ENCODE results near the gene EVX2.

Gene EVX2

DNA sequence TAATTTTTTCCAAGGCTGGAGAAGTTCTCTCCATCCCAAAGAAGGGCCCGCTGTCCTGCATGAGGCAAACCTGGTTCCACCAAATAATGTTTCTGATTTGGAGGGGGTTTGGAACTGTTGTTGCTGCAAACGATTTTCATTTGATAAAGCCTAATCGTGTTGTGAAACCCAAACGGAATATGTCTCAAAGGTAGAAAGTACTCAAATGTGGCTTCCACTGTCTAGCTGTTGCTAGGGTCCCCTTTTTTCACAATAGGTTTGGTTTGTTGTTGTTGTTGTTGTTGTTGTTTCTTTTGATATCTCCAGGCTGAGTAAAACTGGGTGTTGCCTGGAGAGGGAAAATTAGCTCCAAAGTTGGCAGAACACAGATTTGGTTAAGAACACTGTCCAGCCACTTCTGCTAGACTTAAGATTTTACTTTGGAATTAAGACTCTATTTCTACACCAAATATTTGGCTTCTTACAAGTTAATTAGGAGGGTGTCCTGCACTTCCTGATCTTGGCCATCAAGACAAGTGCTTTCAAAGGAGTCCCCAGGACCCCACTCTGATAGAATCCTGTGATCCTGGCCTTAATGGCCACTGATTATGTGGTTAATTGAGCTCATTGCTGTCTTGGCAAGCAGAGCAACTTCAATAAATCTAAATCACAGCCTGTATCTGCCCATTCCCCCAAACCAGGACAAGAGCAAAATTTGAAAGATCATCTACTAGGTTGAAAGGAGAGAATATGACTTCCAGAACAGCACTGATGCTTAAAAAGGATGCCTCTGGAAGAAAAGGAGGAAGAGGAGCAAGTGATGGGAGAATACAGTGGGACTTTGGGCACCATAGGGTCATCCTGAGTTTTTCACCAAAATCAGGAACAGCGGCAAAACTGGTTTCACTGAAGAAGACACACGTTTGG is 5.4 kb upstream of the EVX2 start:
- no peak overlapping the region for H3K4me3 ChIP-seq (ENCODE audit: control insufficient read depth, low read depth, low read length)
- DNase-seq (ENCODE audit: low read depth): no peak
- TF ChIP-seq, protein P1, sequence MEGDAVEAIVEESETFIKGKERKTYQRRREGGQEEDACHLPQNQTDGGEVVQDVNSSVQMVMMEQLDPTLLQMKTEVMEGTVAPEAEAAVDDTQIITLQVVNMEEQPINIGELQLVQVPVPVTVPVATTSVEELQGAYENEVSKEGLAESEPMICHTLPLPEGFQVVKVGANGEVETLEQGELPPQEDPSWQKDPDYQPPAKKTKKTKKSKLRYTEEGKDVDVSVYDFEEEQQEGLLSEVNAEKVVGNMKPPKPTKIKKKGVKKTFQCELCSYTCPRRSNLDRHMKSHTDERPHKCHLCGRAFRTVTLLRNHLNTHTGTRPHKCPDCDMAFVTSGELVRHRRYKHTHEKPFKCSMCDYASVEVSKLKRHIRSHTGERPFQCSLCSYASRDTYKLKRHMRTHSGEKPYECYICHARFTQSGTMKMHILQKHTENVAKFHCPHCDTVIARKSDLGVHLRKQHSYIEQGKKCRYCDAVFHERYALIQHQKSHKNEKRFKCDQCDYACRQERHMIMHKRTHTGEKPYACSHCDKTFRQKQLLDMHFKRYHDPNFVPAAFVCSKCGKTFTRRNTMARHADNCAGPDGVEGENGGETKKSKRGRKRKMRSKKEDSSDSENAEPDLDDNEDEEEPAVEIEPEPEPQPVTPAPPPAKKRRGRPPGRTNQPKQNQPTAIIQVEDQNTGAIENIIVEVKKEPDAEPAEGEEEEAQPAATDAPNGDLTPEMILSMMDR (conservative IDR thresholded peaks at IDR 0.05; ENCODE audit: control insufficient read depth, insufficient read depth, low read depth, low read length): no peak

DNA sequence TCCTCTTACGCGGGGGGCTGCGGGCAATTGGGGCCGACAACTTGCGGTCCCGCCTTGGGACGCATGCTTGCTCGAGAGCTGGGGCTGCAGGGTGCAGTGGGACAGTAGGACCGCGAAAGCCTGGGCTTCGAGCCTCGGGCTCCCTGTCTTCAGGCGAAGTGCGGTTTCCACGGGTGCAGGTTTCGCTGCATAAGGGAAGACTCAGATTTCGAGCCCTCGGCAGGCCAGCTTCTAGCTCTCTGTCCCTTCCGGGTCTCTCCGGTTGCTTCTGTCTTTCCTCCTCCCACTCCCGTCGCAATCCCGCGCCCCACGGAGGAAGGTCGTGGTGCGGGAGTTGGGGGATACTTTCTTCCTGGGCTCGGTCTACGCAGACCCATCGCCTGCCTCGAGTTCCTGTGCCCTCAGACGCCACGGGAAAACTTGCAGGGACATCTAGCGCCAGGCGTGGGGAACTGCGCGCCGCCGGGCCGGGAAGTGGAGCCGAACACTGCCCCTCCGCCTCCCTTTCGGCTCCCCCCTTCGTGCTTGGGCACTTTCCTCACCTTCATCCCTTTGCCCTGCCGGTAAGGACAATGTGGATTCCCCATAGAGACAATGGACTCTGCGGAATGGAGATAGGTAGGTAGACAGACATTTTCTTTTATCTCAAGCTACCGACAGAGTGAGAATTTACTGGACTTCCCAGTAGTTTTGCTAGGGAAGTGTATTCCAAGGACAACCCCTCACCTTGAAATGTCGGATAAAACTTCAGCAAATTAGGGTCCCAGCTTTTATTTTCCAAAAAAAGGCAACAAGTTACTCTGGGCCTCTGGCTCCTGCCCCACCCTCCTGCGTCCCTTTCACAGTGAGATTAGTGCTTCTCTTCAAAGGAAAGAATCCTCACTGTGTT is 4.5 kb upstream of the EVX2 start:
- no peak overlapping the region for H3K4me3 ChIP-seq (ENCODE audit: control insufficient read depth, low read depth, low read length)
- TF ChIP-seq, protein P1 (conservative IDR thresholded peaks at IDR 0.05; ENCODE audit: control insufficient read depth, insufficient read depth, low read depth, low read length): peak; percentile 61
- DNase-seq (ENCODE audit: low read depth): peak; percentile 32

DNA sequence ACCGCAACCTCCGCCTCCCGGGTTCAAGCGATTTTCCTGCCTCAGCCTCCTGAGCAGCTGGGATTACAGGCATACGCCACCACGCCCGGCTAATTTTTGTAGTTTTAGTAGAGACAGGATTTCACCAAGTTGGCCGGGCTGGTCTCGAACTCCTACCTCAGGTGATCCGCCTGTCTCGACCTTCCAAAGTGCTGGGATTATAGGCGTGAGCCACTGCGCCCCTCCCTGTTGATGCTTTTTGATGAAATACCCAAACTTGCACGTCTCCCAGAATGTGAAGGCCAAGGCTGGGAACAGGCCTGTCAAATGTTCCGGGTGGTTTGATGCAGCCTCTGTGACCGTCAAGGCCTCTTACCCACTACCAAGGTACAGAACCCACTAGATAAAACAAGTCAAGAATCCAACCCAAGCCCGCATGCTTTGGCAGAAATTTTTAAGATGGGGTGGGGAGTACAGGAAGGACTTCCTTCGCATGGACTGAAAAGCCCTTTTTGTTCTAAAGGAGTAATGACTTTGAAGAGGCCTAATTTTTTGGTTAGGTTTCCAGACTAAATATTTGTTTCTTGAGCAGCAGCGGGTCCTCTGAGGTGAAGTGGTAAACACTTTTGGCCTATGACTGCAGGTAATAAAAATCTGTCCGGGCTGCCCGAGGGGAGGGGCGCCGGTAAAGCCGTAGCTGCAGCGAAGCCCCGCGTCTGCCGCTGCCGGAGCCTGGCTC is 3.7 kb upstream of the EVX2 start:
- H3K4me3 ChIP-seq (ENCODE audit: control insufficient read depth, low read depth, low read length): no peak overlapping the region
- no peak for DNase-seq (ENCODE audit: low read depth)
- TF ChIP-seq, protein P1 (conservative IDR thresholded peaks at IDR 0.05; ENCODE audit: control insufficient read depth, insufficient read depth, low read depth, low read length): no peak

DNA sequence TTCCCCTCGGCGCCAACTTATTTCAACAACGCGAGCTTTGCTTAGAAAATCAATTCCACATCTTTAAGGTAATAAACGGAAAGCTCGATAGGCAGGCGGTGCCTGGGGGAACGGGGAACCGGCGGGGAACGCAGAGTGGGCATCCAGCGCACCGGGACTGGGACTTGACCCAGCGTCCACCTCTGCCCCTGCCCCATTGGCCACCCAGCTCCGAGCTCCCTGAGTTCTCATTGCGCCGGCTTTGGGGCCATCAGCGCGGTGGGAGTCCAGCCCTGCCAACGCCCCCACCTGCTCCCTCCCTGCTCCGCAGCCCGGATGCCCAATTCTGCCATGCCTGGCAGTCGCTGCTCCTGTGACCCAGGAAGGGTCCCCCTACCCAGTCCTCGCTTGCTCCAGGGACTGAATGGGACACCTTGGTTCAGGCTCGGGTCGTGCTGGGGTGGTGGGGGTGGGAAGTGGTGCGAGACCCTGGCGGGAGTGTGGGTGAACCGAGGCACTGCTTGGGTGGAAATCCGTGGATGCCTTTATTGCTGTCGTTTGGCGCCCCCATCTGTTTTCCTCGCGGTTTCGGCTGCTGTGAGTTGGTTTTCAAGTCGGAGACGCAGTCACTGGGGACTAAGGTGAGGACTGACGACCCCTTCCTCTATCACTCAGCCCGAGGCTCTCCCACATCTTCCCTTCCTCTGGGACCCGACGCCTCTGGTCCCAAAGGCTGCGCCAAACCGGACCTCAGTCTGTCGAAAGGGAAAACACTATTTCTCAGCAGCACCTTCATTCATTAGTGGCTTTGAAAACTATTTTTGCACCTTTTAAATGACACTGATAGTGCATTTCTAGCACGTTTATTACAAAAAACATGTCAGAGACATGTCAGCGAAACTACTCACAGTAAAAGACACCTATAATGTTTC is 2.4 kb upstream of the EVX2 start:
- TF ChIP-seq, protein P1 (conservative IDR thresholded peaks at IDR 0.05; ENCODE audit: control insufficient read depth, insufficient read depth, low read depth, low read length): peak; percentile 43
- H3K4me3 ChIP-seq (ENCODE audit: control insufficient read depth, low read depth, low read length): no peak overlapping the region
- DNase-seq (ENCODE audit: low read depth): peak; percentile 38

DNA sequence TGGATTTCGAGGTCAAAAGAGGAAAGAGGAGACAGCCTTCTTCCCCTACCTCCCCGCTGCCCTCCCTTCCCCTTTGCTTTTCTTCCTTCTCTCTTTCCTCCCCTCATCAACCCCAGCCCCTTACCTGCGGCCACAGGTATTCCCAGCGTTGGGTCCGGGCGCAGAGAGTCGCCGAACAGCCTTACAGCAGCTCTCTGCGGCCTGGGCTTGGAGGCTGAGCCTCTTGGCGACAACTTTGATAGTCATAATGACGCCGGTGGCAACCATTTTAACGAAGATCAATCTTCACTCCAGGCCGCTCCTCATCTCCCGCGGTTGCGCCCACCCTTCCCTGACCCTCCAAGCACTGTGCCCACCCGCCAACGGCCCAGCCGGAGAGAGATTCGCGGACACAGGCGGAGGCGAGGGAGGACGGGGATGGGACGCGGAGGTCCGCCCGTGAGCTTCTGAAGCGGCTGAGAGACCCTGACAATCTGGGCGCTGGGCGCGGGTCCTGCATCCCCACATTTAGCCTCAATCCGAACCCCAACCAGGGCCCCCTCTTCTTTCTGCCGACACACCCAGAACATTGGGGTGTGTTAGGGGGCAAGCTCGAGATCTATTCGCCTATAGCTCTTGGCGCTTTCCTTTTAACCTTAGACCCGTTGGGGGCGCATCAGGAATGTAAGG is 1.5 kb upstream of the EVX2 start:
- H3K4me3 ChIP-seq (ENCODE audit: control insufficient read depth, low read depth, low read length): no peak overlapping the region
- DNase-seq (ENCODE audit: low read depth): no peak
- TF ChIP-seq, protein P1 (conservative IDR thresholded peaks at IDR 0.05; ENCODE audit: control insufficient read depth, insufficient read depth, low read depth, low read length): no peak

Data from fibroblast of mammary gland (primary cell).